A549 treated with GW870086 at 1 μM for 4 hours (cell line): ENCODE results near the gene GFPT1. TPM values are rescaled to one million over a fixed set of nuclear protein-coding genes. Genes with fewer than 3 reads are reported as not detected.

Experiments
- total RNA-seq: library from RNA; stranded (reverse); fragments of 200-300 nt; extraction: Qiagen RNA extraction; gene quantifications from 5 replicates; pipeline ENCODE4 v1.2.3, GENCODE V29; 2022; ENCODE audit warnings: low read depth

Gene GFPT1
- total RNA-seq: 16.4 to 27.4 TPM (median 23.2 TPM) in 5 replicates

GRCh38 chr2:69386789-69387734 is at the start of gene GFPT1:
Gene GFPT1, minus strand, starts transcription at chr2:69387227. Its CDS starts 156 bp downstream, at chr2:69387071.

Other genes starting within 250 kb of the GFPT1 start
- 41.1 to 53.1 TPM (median 46.6 TPM) in 5 replicates for gene NFU1, start 50.2 kb upstream of the GFPT1 start, total RNA-seq